HCT116 (cell line): ENCODE measurements around the gene GAB2. TPM values are rescaled to one million over a fixed set of nuclear protein-coding genes. Genes with fewer than 3 reads are reported as not detected.

Source experiments
- ATAC-seq: fragments of 200-7000 bp; cut with Tn5 transposase; 2 replicates; pipeline ENCODE4 v1.9.1; 2020; ENCODE audit warnings: mild to moderate bottlenecking, moderate library complexity
- BruUV-seq: library from RNA; stranded (reverse); fragments of 400-500 nt; replicated peaks from 2 replicates; lab custom pipeline; 2021; lab: Mats Ljungman, UMichigan
- CTCF ChIA-PET: fragments of 300-600 bp; sonication (Branson Sonifier 250); formaldehyde crosslinking; loops from one replicate; lab custom pipeline; 2021; ENCODE audit warnings: antibody characterized with exemption; lab: Charles Lee
- POLR2A ChIA-PET: fragments of 300-600, 350-600 bp; sonication (Branson Sonifier 250); formaldehyde crosslinking; loops from one replicate; lab custom pipeline; 2021; ENCODE audit warnings: antibody characterized with exemption; lab: Charles Lee
- RAD21 ChIA-PET, 2 experiments: fragments of 300-600 bp; sonication (Branson Sonifier 250); formaldehyde crosslinking; loops; one replicate each; lab custom pipeline; 2023; ENCODE audit warnings: low total read pairs in 2 of 2; ENCODE audit not compliant: uncharacterized antibody in 2 of 2, unreplicated experiment in 2 of 2, low non-redundant PET in 1 of 2; lab: Charles Lee
- DNase-seq: peaks from one replicate; pipeline ENCODE4 v3.0.0-alpha.2; 2010; ENCODE audit warnings: low read depth, low spot score
- H2AFZ ChIP-seq: fragments of 200-600 bp; shearing (Covaris generic), sonication (generic); 2 replicates; pipeline ENCODE4 v1.6.1; 2017; ENCODE audit warnings: low read depth, mixed run types, mixed read lengths, antibody characterized with exemption, low read length; ENCODE audit not compliant: poor library complexity, severe bottlenecking
- H3K27ac ChIP-seq: 2 replicates; pipeline ENCODE4 v1.5.1; 2012; ENCODE audit warnings: low read depth, low read length
- H3K27me3 ChIP-seq: fragments of 200-600 bp; sonication (generic); 2 replicates; pipeline ENCODE4 v1.6.1; 2016; ENCODE audit warnings: mixed run types, low read length, mixed read lengths; ENCODE audit not compliant: insufficient read depth
- H3K36me3 ChIP-seq, 2 experiments: fragments of 200-500 bp in 1 of 2; fragments of 200-600 bp in 1 of 2; sonication (Bioruptor generic) in 1 of 2; sonication (generic) in 1 of 2; 2 replicates each; pipeline versions ENCODE4 v1.5.1 to v1.6.1; 2014 to 2016; ENCODE audit warnings: low read length in 2 of 2, inconsistent platforms in 1 of 2, mixed read lengths in 1 of 2, mixed run types in 1 of 2; ENCODE audit not compliant: insufficient read depth in 2 of 2, control insufficient read depth in 1 of 2
- H3K4me1 ChIP-seq, 2 experiments: fragments of 200-600 bp in 1 of 2; sonication (generic) in 1 of 2; 2 replicates each; pipeline versions ENCODE4 v1.5.1 to v1.6.1; 2012 to 2017; ENCODE audit warnings: low read length in 2 of 2, inconsistent platforms in 1 of 2, mild to moderate bottlenecking in 1 of 2, mixed read lengths in 1 of 2, mixed run types in 1 of 2, moderate library complexity in 1 of 2; ENCODE audit not compliant: insufficient read depth in 2 of 2, control insufficient read depth in 1 of 2
- H3K4me2 ChIP-seq: fragments of 200-600 bp; sonication (generic); 2 replicates; pipeline ENCODE4 v1.6.1; 2017; ENCODE audit warnings: mixed run types, low read length, mixed read lengths
- H3K4me3 ChIP-seq, 2 experiments: fragments of 200-600 bp in 1 of 2; sonication (generic) in 1 of 2; replicated peaks in 1 of 2; 2 replicates each; pipeline ENCODE4 v1.5.1; 2011 to 2016; ENCODE audit warnings: low read length in 2 of 2, control low read depth in 1 of 2, low read depth in 1 of 2, mild to moderate bottlenecking in 1 of 2, mixed read lengths in 1 of 2, mixed run types in 1 of 2
- H3K79me2 ChIP-seq: fragments of 200-600 bp; sonication (generic); 2 replicates; pipeline ENCODE4 v1.6.1; 2017; ENCODE audit warnings: mild to moderate bottlenecking, mixed run types, low read length, moderate library complexity, mixed read lengths; ENCODE audit not compliant: insufficient read depth
- H3K9ac ChIP-seq: fragments of 200-600 bp; sonication (generic); 2 replicates; pipeline ENCODE4 v1.6.1; 2016; ENCODE audit warnings: low read length, mixed read lengths
- H3K9me2 ChIP-seq: fragments of 200-600 bp; sonication (generic), shearing (Covaris generic); 2 replicates; pipeline ENCODE4 v1.6.1; 2017; ENCODE audit warnings: mixed run types, mild to moderate bottlenecking, moderate library complexity; ENCODE audit not compliant: insufficient read depth
- H3K9me3 ChIP-seq, 2 experiments: fragments of 200-500 bp in 1 of 2; fragments of 200-600 bp in 1 of 2; sonication (Bioruptor generic) in 1 of 2; sonication (generic) in 1 of 2; 2 replicates each; pipeline ENCODE4 v1.6.1; 2014 to 2017; ENCODE audit warnings: low read length in 2 of 2, mixed read lengths in 2 of 2, inconsistent platforms in 1 of 2, low read depth in 1 of 2, mild to moderate bottlenecking in 1 of 2, mixed run types in 1 of 2, moderate library complexity in 1 of 2; ENCODE audit not compliant: control insufficient read depth in 1 of 2, insufficient read depth in 1 of 2
- H4K20me1 ChIP-seq: fragments of 200-600 bp; sonication (generic), shearing (Covaris generic); 2 replicates; pipeline ENCODE4 v1.6.1; 2017; ENCODE audit warnings: mixed run types, mild to moderate bottlenecking, moderate library complexity; ENCODE audit not compliant: insufficient read depth
- CEBPB ChIP-seq: IDR thresholded peaks from 2 replicates; pipeline ENCODE4 v1.6.1; 2012; ENCODE audit warnings: low read depth
- EGR1 ChIP-seq: IDR thresholded peaks from 2 replicates; pipeline ENCODE4 v1.6.1; 2012; ENCODE audit warnings: low read depth
- ELF1 ChIP-seq: IDR thresholded peaks from 2 replicates; pipeline ENCODE4 v1.6.1; 2012; ENCODE audit warnings: low read depth, borderline replicate concordance
- JUND ChIP-seq: IDR thresholded peaks from 2 replicates; pipeline ENCODE4 v1.6.1; 2012
- MAX ChIP-seq: IDR thresholded peaks from 2 replicates; pipeline ENCODE4 v1.6.1; 2012
- POLR2A ChIP-seq: IDR thresholded peaks from 2 replicates; pipeline ENCODE4 v1.7.0; 2011; ENCODE audit warnings: borderline replicate concordance; ENCODE audit not compliant: insufficient read depth, insufficient read length; ENCODE audit errors: extremely low read depth
- RAD21 ChIP-seq: IDR thresholded peaks from 2 replicates; pipeline ENCODE4 v1.6.1; 2012; ENCODE audit warnings: low read depth, mild to moderate bottlenecking
- SP1 ChIP-seq: IDR thresholded peaks from 2 replicates; pipeline ENCODE4 v1.6.1; 2012; ENCODE audit warnings: low read depth
- intact Hi-C: fragments of 100-400 bp; cut with micrococcal nuclease; formaldehyde crosslinking; loops from 2 replicates; pipeline ENCODE4 v1.10.0; 2022
- total RNA-seq: library from RNA; stranded (reverse); gene quantifications from one replicate; pipeline ENCODE4 v1.2.1, GENCODE V29; 2021; ENCODE audit not compliant: unreplicated experiment

Gene GAB2
- total RNA-seq, 1 experiment from 2014 or later: 1.9 TPM

- H3K4me2 ChIP-seq: no peak overlapping the region
- CTCF ChIA-PET: no interaction called here
- RAD21 ChIA-PET: no interaction called here
- intact Hi-C loops: no loop called here
- TF ChIP-seq EGR1 (no peak), SP1 (no peak), POLR2A (no peak), RAD21 (no peak), ELF1 (no peak), MAX (no peak), CEBPB (no peak)
- H4K20me1 ChIP-seq: no peaks in the 10 kb centered on the region
- POLR2A ChIA-PET: no interaction called here
- no TSS peak for BruUV-seq
- H3K27ac ChIP-seq: no peak overlapping the region
- H3K4me1 ChIP-seq: peaks cover 0 to under 1% of the 10 kb centered on the region in 2 experiments; a peak in 1 of 4 replicates
- H3K4me3 ChIP-seq: no peak overlapping the region
- no peaks in the 10 kb centered on the region for H3K27me3 ChIP-seq
- ATAC-seq (no peak), DNase-seq (no peak)
- H3K9me3 ChIP-seq: no peaks in the 10 kb centered on the region
- no peak overlapping the region for H3K9ac ChIP-seq
- H3K9me2 ChIP-seq: no peaks in the 10 kb centered on the region
- no peaks in the 10 kb centered on the region for H3K36me3 ChIP-seq
- H2AFZ ChIP-seq: no peak overlapping the region
- no peaks in the 10 kb centered on the region for H3K79me2 ChIP-seq
Observed at GRCh38 chr11:78318321-78319114, 99.1 kb downstream of the GAB2 start.

GRCh38 chr11:78315724-78316123 lies 101.9 kb downstream of the GAB2 start:
- intact Hi-C loops: no loop called here

More at GRCh38 chr11:78315724-78316123, 101.9 kb downstream of the GAB2 start:
- Histone ChIP-seq H3K4me1 (peaks cover 0 to 5% of the 10 kb centered on the region in 2 experiments; a peak in 1 of 4 replicates), H3K79me2 (no peaks in the 10 kb centered on the region), H3K4me2 (no peak overlapping the region), H2AFZ (no peak overlapping the region), H3K27me3 (no peaks in the 10 kb centered on the region), H3K36me3 (no peaks in the 10 kb centered on the region), H3K27ac (no peak overlapping the region), H3K9me2 (no peaks in the 10 kb centered on the region), H3K4me3 (no peak overlapping the region), H3K9me3 (no peaks in the 10 kb centered on the region), H3K9ac (no peak overlapping the region), H4K20me1 (no peaks in the 10 kb centered on the region)
- ChIA-PET POLR2A (no interaction called here), CTCF (no interaction called here), RAD21 (no interaction called here)
- ATAC-seq: no peak
- no TSS peak for BruUV-seq
- no peak for TF ChIP-seq ELF1
- TF ChIP-seq RAD21: no peak
- TF ChIP-seq CEBPB: no peak
- TF ChIP-seq JUND: no peak
- DNase-seq: no peak
